HG02938 (cell line): ENCODE measurements around the gene PRRX2.
"Not testable (repeated sequence)": the region's sequence is repeated elsewhere in the genome, so short reads cannot be mapped to it uniquely, and the experiment has no call there.

Source experiments
- ATAC-seq: cut with Tn5 transposase; IDR thresholded peaks from one replicate; pipeline ENCODE4 v1.9.1; 2021; ENCODE audit warnings: mild to moderate bottlenecking, moderate library complexity; ENCODE audit not compliant: unreplicated experiment

The PRRX2 gene

GRCh38 chr9:129751841-129752801 lies 86.7 kb downstream of the PRRX2 start:
- no peak for ATAC-seq

DNA sequence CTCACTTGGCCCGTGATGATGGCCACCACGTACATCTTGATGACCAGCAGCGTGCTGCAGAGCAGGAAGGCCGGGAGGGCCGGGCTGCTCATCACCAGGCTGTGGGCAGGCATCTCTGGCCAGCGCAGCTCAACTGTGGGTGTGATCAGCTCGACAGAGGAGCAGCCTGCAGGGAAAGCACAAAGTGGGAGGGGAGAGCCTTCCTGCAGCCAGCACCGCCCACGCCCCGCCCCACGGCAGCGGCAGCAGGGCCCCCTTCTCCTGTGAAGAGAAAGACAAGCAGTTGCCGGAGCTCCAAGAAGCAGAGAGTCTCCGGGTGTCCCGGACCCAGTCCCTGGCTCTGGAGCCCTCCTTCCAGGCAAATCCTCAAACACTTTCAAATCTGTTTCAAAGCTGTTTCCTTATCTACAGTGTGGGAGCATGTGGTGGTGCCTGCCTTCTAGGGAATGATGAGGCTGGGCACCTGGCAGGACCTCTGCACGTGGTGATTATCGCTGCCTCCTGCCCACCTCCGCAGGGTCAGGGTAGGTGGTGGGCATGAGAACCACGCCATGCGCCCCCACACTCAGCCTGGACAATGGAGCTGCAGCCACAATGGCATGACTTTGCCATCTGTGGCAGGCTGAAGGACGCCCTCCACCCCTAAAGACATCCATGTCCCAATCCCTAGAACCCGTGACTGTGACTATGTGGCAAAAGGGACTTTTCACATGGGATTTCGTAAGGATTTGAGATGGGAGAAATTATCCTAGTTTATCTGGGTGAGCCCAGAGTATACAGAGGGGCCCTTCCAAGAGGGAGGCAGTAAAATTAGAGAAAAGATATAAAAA lies 87.7 kb downstream of the PRRX2 start, which contains the start of gene PTGES:
Gene PTGES (minus strand): TSS at position 143 of the 830 bp plus-strand sequence. CDS start 30 bp downstream, at position 113.
- ATAC-seq, result no peak

DNA sequence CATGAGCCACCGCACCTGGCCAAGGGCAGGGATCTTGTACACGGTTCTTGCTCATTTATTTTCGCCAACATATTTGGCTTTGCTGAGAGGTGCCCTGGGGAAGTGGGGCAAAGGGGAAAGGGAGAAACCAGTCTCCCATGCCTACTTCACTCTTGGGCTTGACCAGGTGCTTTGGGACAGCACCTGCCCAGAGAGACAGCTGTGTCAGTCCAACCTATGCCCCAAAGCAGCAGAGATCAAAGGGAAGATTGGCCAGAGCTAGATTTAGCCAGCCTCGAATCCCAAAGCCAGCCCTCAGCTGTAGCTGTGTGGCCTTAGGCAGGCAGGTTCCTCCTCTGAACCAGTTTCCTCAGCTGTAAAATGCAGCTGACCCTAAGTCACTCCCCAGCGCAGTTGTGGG lies 89.7 kb downstream of the PRRX2 start:
- ATAC-seq, result no peak

DNA sequence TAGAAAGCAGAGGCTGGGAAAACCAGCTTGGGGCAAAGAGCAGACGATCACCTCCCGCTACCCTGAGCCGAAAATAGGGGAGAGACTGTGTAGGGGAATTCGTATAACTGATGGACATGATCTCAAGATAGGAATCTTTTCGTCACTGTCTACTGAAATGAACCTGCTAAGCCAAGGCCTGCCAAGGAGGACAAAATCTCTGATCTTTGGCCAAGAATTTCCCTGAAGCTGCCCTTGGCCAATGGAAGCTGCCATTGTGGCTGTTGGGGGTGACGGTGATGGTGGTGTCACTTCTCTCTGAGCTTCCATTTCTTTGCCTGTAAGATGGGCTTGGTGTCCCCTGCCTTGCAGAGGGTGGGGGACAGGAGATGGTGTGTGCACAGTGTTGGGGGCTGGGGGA lies 90.7 kb downstream of the PRRX2 start:
- no peak for ATAC-seq

DNA sequence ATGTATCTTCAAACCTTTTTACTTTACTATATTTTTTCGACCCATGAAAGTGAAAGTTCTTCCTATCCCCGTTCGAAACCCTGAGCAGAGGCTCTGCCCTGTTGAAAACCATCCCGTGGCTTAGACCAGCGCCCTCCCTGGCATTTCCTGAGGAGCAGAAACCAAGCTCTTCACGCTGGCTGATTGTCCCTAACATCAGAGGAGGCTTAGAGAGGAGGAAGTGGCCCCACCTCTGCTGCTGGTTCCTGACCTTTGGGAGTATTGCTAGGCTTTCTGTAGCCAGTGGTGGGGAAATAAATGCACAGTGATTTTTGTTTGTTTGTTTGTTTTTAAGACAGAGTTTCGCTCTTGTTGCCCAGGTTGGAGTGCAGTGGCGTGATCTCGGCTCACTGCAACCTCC lies 91.6 kb downstream of the PRRX2 start:
- no peak for ATAC-seq

DNA sequence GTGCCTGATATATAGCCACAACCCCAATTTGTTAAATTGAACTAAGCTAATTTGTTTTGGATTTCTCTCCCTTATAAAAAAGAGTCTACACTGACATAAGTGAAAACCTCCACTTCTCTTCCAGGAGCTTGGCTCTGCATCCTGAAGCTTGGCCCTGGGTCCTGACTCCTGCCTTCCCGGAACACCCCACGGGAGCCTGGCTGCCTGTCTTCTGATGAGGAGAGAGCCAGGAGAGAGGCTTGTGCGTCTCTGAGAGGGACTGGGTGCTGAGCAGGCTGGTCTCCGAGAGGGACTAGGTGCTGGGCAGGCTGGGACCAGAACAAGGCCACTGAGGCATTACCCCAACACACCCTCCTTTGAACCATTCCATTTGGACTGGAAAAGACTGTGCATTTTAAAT lies 93.9 kb downstream of the PRRX2 start:
- ATAC-seq, result no peak

DNA sequence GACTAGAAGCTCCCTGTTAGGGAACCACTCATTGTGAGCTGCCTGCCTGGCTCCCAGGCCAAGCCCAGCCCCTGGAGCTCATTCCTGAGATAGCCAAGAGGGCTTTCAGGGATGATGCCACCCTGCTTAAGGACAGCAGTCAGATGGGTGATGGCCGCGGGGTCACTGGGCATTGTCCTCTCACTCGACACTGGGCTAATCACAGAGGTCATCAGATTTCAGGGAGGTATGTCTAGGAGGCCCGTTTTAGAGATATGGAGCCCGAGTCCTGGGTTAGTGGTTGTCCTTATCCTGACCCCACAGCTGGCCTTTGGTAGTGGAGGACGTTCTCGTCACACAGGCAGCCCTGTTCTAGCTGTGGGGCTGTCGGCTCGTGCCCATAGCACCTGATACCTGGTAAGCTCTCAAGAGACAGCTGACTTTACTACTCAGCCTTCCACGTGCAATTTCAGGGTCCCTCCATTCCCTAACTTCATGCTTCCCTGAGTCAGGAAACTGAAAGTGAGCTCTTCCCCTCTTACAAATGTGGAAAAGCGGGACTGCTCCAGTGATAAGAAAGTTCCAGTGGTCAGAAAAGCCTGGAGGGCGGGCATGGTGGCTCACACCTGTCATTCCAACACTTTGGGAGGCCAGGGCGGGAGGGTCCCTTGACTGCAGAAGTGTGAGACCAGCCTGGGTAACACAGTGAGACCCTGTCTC lies 94.5 kb downstream of the PRRX2 start:
- no peak for ATAC-seq

DNA sequence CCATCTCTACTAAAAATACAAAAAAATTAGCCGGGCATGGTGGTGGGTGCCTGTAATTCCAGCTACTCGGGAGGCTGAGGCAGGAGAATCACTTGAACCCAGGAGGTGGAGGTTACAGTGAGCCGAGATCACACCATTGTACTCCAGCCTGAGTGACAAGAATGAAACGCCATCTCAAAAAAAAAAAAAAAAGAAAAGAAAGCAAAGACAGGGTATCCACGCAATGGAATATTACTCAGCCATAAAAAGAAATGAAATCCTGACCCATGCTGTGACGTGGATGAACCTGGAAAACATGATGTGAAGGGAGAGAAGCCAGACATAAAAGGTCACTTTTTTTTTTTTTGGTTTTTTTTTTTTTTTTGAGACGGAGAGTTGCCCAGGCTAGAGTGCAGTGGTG lies 95.3 kb downstream of the PRRX2 start:
- ATAC-seq, result not testable (repeated sequence)

GRCh38 chr9:129761293-129761900 lies 96.0 kb downstream of the PRRX2 start:
- ATAC-seq, result no peak

DNA sequence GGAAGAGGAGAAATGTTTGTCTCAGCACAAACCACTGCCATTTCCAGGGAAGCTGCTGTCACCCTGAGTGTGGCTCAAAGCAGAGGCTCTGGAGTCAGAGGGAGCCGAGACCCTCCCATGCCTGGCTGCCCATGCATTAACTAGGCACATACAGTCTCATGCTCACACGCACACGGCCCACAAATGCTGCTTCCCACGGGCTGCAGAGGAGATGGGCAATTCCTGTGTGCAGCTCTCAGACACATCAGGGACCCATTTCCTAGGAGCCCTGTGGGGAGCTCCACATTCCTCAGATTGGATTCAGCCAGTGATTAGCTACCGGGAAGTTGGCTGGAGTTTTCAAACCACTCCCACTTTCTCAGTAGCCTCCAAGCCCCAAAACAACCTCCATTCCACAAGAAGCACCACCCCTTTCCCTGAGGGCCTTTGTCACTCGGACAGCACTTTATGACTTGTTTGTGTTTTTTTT lies 96.5 kb downstream of the PRRX2 start:
- ATAC-seq, result no peak

DNA sequence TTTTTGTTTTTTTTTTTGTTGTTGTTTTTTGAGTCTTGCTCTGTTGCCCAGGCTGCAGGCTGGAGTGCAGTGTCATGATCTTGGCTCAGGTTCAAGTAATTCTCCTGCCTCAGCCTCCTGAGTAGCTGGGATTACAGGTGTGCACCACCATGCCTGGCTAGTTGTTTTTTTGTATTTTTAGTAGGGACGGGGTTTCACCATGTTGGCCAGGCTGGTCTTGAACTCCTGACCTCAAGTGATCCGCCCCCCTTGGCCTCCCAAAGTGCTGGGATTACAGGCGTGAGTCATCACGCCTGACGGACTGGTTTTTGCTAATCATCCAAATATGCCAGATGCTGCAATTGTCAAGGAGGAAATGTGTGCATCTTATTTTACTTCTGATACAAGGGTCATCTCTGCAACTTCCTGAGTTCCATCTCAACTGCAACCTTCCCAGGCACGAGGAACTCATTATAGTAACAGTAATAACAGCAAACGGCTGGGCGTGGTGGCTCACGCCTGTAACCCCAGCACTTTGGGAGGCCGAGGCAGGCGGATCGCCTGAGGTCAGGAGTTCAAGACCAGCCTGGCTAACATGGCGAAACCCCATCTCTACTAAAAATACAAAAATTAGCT lies 97.0 kb downstream of the PRRX2 start:
- ATAC-seq, result not testable (repeated sequence)

DNA sequence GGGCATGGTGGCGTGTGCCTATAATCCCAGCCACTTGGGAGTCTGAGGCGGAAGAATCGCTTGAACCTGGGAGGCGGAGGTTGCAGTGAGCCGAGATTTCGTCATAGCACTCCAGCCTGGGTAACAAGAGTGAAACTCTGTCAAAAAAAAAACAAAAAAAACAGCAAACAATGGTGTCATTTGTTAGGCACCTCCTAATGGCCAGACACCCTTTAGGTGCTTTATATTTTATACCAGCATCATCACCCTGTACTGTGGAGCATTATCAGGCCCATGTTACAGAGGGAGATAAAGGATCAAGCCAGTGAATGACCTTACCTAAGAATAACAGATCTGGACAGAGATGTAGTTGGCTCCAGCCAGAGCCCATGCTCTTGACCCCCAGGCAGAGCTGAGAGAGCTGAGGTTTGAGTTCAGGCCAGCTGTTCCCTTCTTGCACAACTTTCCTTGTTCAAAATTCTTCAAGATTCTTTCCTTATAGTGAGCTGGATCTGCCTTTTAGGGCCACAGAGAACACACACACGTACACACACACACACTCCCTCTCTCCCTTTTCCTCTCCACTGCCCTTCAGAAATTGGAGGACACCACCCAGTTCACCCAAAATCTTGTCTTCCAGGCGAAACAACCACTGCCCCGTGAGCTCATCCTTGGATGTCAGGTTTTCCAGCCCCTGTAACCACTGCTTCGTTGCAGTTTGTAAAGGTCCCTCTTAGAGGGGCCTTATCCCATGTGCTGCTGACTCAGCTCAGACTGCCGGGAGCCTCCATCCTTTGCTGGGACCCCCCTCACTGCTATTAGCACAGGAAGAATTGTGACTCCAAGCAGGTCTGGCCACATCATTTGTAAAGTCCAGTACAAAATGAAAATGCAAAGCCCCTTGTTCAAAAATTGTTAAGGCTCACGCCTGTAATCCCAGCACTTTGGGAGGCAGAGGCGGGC lies 97.8 kb downstream of the PRRX2 start:
- no peak for ATAC-seq

- no peak for ATAC-seq
Observed at GRCh38 chr9:129765764-129766317, 100.4 kb downstream of the PRRX2 start.

GRCh38 chr9:129768486-129768885 lies 103.0 kb downstream of the PRRX2 start:
- no peak for ATAC-seq

DNA sequence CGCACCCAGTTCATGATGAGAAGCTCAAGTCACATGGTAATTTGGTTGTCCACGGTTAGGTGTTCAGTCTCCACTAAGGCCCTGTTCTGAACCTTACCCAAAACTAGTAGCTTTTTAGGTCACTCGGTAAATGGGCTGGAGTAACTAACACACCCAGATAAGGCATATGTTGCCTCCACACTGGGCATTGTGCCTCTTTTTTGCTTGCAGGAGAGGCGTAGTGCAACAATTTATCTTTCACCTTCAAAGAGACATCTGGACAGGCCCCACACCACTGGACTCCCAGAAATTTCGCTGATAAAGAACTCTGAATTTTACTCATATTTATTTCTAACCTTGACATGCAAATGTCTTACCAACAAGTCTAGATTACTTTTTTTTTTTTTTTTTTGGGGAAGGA lies 104.2 kb downstream of the PRRX2 start:
- no peak for ATAC-seq

GRCh38 chr9:129770741-129771140 lies 105.3 kb downstream of the PRRX2 start:
- no peak for ATAC-seq
